Stomach (tissue), 9 donors: Measurements from ENCODE around the gene OPCML. TPM values are rescaled to one million over a fixed set of nuclear protein-coding genes. Genes with fewer than 3 reads are reported as not detected.
A peak's percentile ranks its signal among the peaks of the same experiment; 100 is the strongest.

Experiments
- DNase-seq, 2 donors: peaks; one replicate each; pipeline versions ENCODE4 v3.0.0 to v3.0.0-alpha.2; 2013 to 2019
- H3K27ac ChIP-seq, 5 donors: fragments of 200-600 bp in 4 of 5; sonication (generic) in 4 of 5; one replicate each; pipeline ENCODE4 v1.5.1; 2013 to 2019; ENCODE audit warnings: mild to moderate bottlenecking in 1 of 5, moderate library complexity in 1 of 5
- H3K27me3 ChIP-seq, 3 donors: fragments of 200-600 bp; sonication (generic); one replicate each; pipeline ENCODE4 v1.5.1; 2017 to 2019; ENCODE audit warnings: mixed run types in 1 of 3
- H3K36me3 ChIP-seq, 4 donors: fragments of 200-600 bp; sonication (generic); 1 replicate in 3 of 4; 2 replicates in 1 of 4; pipeline ENCODE4 v1.5.1; 2016 to 2019
- H3K4me1 ChIP-seq, 4 donors: fragments of 200-600 bp; sonication (generic); one replicate each; pipeline ENCODE4 v1.5.1; 2016 to 2019
- H3K4me3 ChIP-seq, 4 donors: fragments of 200-600 bp; sonication (generic) in 3 of 4; one replicate each; pipeline ENCODE4 v1.5.1; 2016 to 2019; ENCODE audit warnings: mild to moderate bottlenecking in 1 of 4
- H3K9me3 ChIP-seq, 4 donors: fragments of 200-600 bp; sonication (generic); one replicate each; pipeline ENCODE4 v1.5.1; 2016 to 2019
- EP300 ChIP-seq: sonication (generic); formaldehyde crosslinking; IDR thresholded peaks from one replicate; pipeline ENCODE4 v1.6.1; 2017; ENCODE audit warnings: antibody characterized with exemption
- POLR2A ChIP-seq, 4 donors: fragments of 450-650 bp; IDR thresholded peaks; one replicate each; pipeline ENCODE4 v1.6.1; 2016; ENCODE audit warnings: antibody characterized with exemption in 4 of 4, control low read depth in 2 of 4, mild to moderate bottlenecking in 1 of 4, moderate library complexity in 1 of 4
- POLR2AphosphoS5 ChIP-seq, 3 donors: sonication (generic); formaldehyde crosslinking; IDR thresholded peaks; one replicate each; pipeline ENCODE4 v1.6.1; 2016; ENCODE audit warnings: antibody characterized with exemption in 3 of 3
- WGBS, 5 donors: extraction: QIAGEN DNeasy Blood & Tissue Kit in 3 of 5; methylation state at CpG; one replicate each; pipeline versions ENCODE4 v1.1.5 to v1.1.7; 2013 to 2018; 5-methylcytosine and 5-hydroxymethylcytosine counted together
- intact Hi-C: fragments of 100-400 bp; cut with DNase I; formaldehyde crosslinking; loops from one replicate; pipeline ENCODE4 v1.15.1; 2023; ENCODE audit warnings: low total_unique reads
- polyA plus RNA-seq, 3 donors: library from polyadenylated mRNA; stranded (reverse); fragments of 200-250 nt; gene quantifications; one replicate each; pipeline ENCODE4 v1.2.3, GENCODE V29; 2013
- total RNA-seq, 5 donors: library from RNA; depleted of rRNA; stranded (reverse); fragments of >200 nt; gene quantifications; one replicate each; pipeline versions ENCODE4 v1.1.0 to v1.2.3, GENCODE V29; 2014 to 2016
- TF ChIP-seq, protein P1 (sequence below), 7 experiments: fragments of 450-650 bp in 4 of 7; fragments of 200-600 bp in 3 of 7; sonication (generic) in 3 of 7; IDR thresholded peaks; one replicate each; pipeline ENCODE4 v1.5.1; 2016 to 2019; ENCODE audit warnings: antibody characterized with exemption in 7 of 7, control low read depth in 2 of 7, mild to moderate bottlenecking in 1 of 7
- donor health status: healthy with polysubstance abuse.
- donor health status: Bipolar disorder and iron deficiency.
- donor health status: healthy.

Gene OPCML
- total and polyA plus RNA-seq, 8 donors, result 0.03 to 0.92 (median 0.55) TPM; not detected in 3

DNA sequence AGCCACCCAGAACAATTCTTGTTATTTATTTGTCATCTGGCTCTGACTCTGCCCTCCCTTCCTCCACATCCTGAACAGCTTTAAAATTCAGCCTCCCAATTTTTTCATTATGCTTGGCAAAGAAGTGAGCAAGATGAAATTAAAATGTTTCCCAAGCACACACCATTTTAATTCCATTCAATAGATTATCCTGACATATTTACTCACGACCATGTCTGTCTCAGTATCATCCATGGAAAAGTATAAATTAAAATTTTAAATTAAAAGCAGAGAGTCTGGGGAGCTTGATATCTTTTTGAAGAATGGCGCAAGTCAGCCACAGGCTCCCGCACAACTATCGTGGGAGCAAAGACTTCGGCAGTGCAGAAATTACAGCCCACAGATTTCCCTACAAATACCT, 862.4 kb downstream of the OPCML start:
- H3K4me1 ChIP-seq, result no peaks in the 10 kb centered on the region
- no peaks in the 10 kb centered on the region for H3K36me3 ChIP-seq
- TF ChIP-seq, protein P1, sequence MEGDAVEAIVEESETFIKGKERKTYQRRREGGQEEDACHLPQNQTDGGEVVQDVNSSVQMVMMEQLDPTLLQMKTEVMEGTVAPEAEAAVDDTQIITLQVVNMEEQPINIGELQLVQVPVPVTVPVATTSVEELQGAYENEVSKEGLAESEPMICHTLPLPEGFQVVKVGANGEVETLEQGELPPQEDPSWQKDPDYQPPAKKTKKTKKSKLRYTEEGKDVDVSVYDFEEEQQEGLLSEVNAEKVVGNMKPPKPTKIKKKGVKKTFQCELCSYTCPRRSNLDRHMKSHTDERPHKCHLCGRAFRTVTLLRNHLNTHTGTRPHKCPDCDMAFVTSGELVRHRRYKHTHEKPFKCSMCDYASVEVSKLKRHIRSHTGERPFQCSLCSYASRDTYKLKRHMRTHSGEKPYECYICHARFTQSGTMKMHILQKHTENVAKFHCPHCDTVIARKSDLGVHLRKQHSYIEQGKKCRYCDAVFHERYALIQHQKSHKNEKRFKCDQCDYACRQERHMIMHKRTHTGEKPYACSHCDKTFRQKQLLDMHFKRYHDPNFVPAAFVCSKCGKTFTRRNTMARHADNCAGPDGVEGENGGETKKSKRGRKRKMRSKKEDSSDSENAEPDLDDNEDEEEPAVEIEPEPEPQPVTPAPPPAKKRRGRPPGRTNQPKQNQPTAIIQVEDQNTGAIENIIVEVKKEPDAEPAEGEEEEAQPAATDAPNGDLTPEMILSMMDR (IDR thresholded peaks at IDR 0.05), result no peak
- TF ChIP-seq POLR2AphosphoS5 (IDR thresholded peaks at IDR 0.05), result no peak
- TF ChIP-seq POLR2A (IDR thresholded peaks at IDR 0.05), result no peak
- no peak for TF ChIP-seq EP300
- no peak for DNase-seq
- no peak overlapping the region for H3K27ac ChIP-seq
- H3K4me3 ChIP-seq, result no peak overlapping the region
- H3K9me3 ChIP-seq, result no peaks in the 10 kb centered on the region
- intact Hi-C loops, result no loop called here
- H3K27me3 ChIP-seq, result no peaks in the 10 kb centered on the region
- 88 to 94% (median 90%) methylated on average over 5 of the region's 5 CpGs for WGBS, 5 donors

DNA sequence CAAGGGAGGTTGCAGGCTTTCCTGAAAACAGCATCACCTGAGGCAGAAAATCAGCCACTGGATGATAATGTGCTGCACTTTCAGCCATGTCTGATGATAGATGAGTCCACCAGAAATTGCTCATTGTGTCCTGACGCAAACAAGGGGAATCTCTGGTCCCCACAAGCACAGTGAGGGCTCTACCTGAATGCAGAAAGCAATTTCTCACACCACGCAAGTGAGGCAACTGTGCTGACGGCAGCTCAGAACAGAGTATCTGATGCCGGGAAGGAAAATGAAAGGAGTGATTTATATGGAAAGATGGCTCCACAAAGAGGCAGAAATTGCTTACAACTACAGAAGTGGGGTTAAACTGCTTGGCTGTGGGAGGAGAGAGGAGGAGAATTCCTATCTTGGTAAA, 867.1 kb downstream of the OPCML start:
- H3K27me3 ChIP-seq, result no peaks in the 10 kb centered on the region
- DNase-seq, result no peak
- H3K36me3 ChIP-seq, result no peaks in the 10 kb centered on the region
- no peak overlapping the region for H3K4me3 ChIP-seq
- H3K4me1 ChIP-seq, result no peaks in the 10 kb centered on the region
- intact Hi-C loops, result no loop called here
- 81 to 95% (median 91%) methylated on average over 4 of the region's 4 CpGs for WGBS, 5 donors
- H3K27ac ChIP-seq, result no peak overlapping the region
- no peaks in the 10 kb centered on the region for H3K9me3 ChIP-seq
- TF ChIP-seq EP300, result no peak

DNA sequence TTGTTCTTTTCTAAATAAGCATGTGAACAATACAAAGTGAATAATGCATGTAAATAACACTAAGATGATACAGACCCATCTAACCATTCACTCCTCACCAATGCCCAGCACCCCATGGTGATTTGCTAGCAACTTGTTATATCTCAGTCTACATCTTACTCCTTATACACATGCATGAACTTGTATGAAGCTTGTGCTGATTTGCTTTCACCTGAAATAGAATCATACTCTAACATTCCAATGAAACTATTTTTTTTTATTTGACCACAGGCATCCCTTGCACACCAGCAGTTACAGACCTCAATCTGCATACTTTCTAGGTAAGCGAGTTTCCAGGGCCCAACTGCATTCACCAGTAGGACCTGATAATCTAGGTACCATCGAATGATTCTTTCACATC, 873.6 kb downstream of the OPCML start:
- Histone ChIP-seq H3K4me1 (no peaks in the 10 kb centered on the region), H3K27ac (no peak overlapping the region), H3K36me3 (no peaks in the 10 kb centered on the region), H3K4me3 (no peak overlapping the region), H3K9me3 (no peaks in the 10 kb centered on the region), H3K27me3 (no peaks in the 10 kb centered on the region)
- WGBS, 5 donors, result 87 to 97% (median 92%) methylated on average over 2 of the region's 2 CpGs
- intact Hi-C loops, result no loop called here
- TF ChIP-seq POLR2A (IDR thresholded peaks at IDR 0.05) (no peak), EP300 (no peak), POLR2AphosphoS5 (IDR thresholded peaks at IDR 0.05) (no peak)
- DNase-seq, result no peak

DNA sequence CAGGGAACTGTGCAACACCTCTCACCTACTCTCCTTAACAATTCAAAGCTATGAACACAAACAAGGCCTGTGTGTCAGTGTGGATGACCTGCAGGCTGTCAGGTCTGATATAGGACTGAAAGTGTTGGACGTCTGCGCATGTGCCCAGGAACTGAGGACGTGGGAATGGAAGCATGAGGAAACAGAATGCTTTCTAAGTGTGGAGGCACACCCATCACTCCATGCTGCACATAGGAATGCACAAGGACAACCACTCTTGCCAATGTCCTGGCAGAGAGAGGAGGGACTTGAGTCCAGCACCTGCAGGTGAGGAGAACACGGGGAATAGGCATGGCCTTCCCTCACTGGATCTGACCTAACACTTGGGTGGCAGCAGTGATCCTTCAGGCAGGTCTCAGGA, 874.3 kb downstream of the OPCML start:
- H3K4me3 ChIP-seq, result no peak overlapping the region
- H3K9me3 ChIP-seq, result no peaks in the 10 kb centered on the region
- no peaks in the 10 kb centered on the region for H3K36me3 ChIP-seq
- DNase-seq, result peak; percentile 51 to 74
- TF ChIP-seq POLR2A (IDR thresholded peaks at IDR 0.05), result no peak
- peak in 1 of 3 donors; percentile 53 for TF ChIP-seq POLR2AphosphoS5 (IDR thresholded peaks at IDR 0.05)
- WGBS, 5 donors, result 32 to 61% (median 52%) methylated on average over 4 of the region's 4 CpGs
- intact Hi-C loops, result no loop called here
- H3K27ac ChIP-seq, result no peak overlapping the region
- no peaks in the 10 kb centered on the region for H3K27me3 ChIP-seq
- H3K4me1 ChIP-seq, result no peaks in the 10 kb centered on the region

DNA sequence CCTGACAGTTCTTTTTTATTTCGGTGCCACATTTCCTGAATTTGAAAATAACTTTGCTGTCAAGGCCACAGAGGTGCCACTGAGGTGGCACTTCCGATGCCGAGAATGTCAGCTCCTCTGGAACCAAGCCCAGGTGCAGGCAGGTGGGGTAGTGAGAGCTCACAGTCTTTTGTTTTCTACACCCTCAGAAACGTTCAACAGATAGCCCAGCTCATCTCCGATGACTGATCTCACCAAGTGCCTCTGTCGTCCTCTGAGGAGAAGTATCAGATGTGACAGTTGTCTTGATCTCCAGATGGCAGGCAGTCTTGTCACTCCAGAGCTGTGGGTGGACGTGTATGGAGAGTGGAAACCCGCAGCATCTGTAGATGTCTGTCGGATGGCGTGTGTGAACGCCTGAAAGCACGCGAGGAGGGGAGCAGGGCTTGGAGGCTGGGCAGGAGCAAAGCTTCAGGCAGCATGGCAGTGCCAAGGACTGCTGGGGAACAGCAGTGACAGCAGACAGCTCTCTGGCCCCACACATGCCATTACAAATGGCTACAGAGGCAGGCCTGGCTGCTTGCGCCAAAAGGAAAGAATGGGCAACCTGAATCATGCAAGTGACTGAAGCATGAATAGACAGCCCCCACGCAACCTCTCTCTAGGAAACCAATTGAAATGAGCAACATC, 877.0 kb downstream of the OPCML start:
- 89 to 92% (median 90%) methylated on average over 14 to 15 of the region's 15 CpGs for WGBS, 5 donors
- Histone ChIP-seq H3K4me3 (no peak overlapping the region), H3K4me1 (no peaks in the 10 kb centered on the region), H3K36me3 (no peaks in the 10 kb centered on the region), H3K27ac (no peak overlapping the region), H3K27me3 (no peaks in the 10 kb centered on the region), H3K9me3 (no peaks in the 10 kb centered on the region)
- TF ChIP-seq, protein P1 (IDR thresholded peaks at IDR 0.05), result no peak
- no peak for TF ChIP-seq POLR2A (IDR thresholded peaks at IDR 0.05)
- TF ChIP-seq EP300, result no peak
- TF ChIP-seq POLR2AphosphoS5 (IDR thresholded peaks at IDR 0.05), result no peak
- no peak for DNase-seq
- intact Hi-C loops, result no loop called here

DNA sequence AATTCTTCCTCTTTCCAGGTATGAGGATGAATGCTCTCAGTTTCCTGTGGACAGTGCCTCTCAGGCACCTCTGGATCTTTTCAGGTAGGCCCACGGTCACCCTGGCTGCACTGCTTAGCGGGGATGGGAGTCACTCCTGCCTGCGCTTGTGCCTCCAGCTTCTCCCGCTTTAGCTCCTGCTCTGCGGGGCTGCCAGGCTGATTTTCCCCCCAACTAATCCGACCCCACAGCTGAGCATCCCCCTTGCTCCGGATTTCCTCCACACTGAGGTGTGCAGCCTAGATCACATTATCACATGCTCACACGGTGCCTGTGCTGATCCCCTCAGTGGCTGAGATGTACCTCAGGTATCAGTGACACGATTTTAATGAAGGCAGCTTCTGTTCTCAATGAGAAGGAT, 879.1 kb downstream of the OPCML start:
- H3K27ac ChIP-seq, result no peak overlapping the region
- no peaks in the 10 kb centered on the region for H3K27me3 ChIP-seq
- no peaks in the 10 kb centered on the region for H3K36me3 ChIP-seq
- 90 to 95% (median 93%) methylated on average over 9 of the region's 9 CpGs for WGBS, 5 donors
- no peak for DNase-seq
- no peak for TF ChIP-seq EP300
- TF ChIP-seq POLR2AphosphoS5 (IDR thresholded peaks at IDR 0.05), result no peak
- TF ChIP-seq POLR2A (IDR thresholded peaks at IDR 0.05), result no peak
- TF ChIP-seq, protein P1 (IDR thresholded peaks at IDR 0.05), result no peak
- intact Hi-C loops, result no loop called here
- H3K4me3 ChIP-seq, result no peak overlapping the region
- no peaks in the 10 kb centered on the region for H3K4me1 ChIP-seq
- no peaks in the 10 kb centered on the region for H3K9me3 ChIP-seq
